Mucosa of rectum (tissue), 2 donors: ENCODE results near the gene PCCA.
"Not testable (repeated sequence)": the region's sequence is repeated elsewhere in the genome, so short reads cannot be mapped to it uniquely, and the experiment has no call there.

ENCODE experiments used
- H3K27ac ChIP-seq, 2 donors: one replicate each; pipeline ENCODE4 v1.7.0; 2013; ENCODE audit warnings: inconsistent platforms in 2 of 2, low read depth in 2 of 2, low read length in 2 of 2
- H3K27me3 ChIP-seq, 2 donors: one replicate each; pipeline ENCODE4 v1.7.0; 2013; ENCODE audit warnings: low read length in 2 of 2; ENCODE audit not compliant: control insufficient read depth in 2 of 2, insufficient read depth in 2 of 2
- H3K36me3 ChIP-seq, 2 donors: one replicate each; pipeline ENCODE4 v1.7.0; 2013; ENCODE audit warnings: low read length in 2 of 2; ENCODE audit not compliant: control insufficient read depth in 2 of 2, insufficient read depth in 2 of 2
- H3K4me1 ChIP-seq, 2 donors: one replicate each; pipeline ENCODE4 v1.7.0; 2013; ENCODE audit warnings: low read length in 2 of 2, mild to moderate bottlenecking in 1 of 2; ENCODE audit not compliant: control insufficient read depth in 2 of 2, insufficient read depth in 2 of 2
- H3K4me3 ChIP-seq, 2 donors: one replicate each; pipeline ENCODE4 v1.7.0; 2013; ENCODE audit warnings: low read length in 2 of 2
- H3K9ac ChIP-seq, 2 donors: one replicate each; pipeline ENCODE4 v1.7.0; 2013; ENCODE audit warnings: low read length in 2 of 2, low read depth in 1 of 2, mild to moderate bottlenecking in 1 of 2
- H3K9me3 ChIP-seq, 2 donors: one replicate each; pipeline ENCODE4 v1.7.0; 2013; ENCODE audit warnings: low read length in 2 of 2; ENCODE audit not compliant: control insufficient read depth in 2 of 2
- donor health status: healthy.
- donor health status: Normal muscosa, but diverticular disease.

Gene PCCA

DNA sequence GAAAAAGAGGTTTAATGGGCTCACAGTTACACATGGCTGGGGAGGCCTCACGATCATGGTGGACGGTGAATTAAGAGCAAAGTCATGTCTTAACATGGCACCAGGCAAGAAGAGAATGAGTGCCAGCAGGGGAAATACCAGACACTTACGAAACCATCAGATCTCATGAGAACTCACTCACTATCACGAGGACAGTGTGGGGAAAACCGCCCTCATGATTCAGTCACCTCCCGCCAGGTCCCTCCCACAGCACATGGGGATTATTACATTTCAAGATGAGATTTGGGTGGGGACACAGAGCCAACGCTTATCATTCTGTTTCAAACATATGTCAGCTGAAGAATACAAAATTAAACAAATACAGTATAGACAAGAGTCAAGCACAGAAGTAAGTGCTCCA, 165.1 kb downstream of the PCCA start:
- Histone ChIP-seq H3K4me3 (no peak overlapping the region), H3K9ac (no peak overlapping the region), H3K9me3 (no peaks in the 10 kb centered on the region), H3K4me1 (no peaks in the 10 kb centered on the region), H3K36me3 (peaks cover 0 to 6% of the 10 kb centered on the region in 2 donors), H3K27ac (no peak overlapping the region), H3K27me3 (no peaks in the 10 kb centered on the region)

DNA sequence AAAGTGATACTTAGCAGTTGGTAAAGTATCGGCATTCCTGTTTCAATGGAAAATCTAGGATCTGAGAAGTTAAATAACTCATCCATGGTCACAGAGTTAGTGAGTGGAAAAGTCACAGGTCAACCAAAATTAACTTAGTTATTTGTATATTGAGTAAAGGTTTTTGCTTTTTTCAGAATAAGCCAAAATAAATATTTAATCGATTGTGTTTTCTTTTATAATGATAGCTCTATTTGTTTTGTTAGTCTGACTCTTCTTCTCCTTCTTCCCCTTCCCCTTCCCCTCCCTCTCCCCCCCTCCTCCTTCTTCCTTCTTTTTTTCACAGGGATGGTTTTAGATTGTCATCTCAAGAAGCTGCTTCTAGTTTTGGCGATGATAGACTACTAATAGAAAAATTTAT, 173.5 kb downstream of the PCCA start:
- no peak overlapping the region for H3K27ac ChIP-seq
- peaks cover 4 to 6% of the 10 kb centered on the region in 2 donors for H3K36me3 ChIP-seq
- H3K9ac ChIP-seq, result no peak overlapping the region
- no peaks in the 10 kb centered on the region for H3K4me1 ChIP-seq
- no peak overlapping the region for H3K4me3 ChIP-seq
- H3K27me3 ChIP-seq, result no peaks in the 10 kb centered on the region
- H3K9me3 ChIP-seq, result no peaks in the 10 kb centered on the region

DNA sequence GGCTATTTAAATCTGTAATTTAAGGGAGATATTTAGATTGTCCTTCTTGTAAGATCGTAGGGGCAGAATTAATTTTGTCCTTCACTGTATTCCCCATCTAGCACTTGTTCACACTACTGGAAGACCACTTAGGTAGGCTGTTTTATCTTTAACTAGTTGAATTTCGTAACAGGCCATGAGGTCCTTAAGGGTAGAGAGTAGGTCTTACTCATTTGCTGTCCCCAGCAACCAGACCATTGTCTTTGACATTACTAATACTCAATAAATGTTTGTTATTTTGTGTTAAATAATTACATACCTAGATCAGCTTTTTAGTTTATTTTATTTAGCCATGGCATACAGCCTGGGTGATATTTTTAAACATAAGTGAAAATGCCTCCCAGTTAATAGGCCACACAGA, 177.1 kb downstream of the PCCA start:
- Histone ChIP-seq H3K27me3 (no peaks in the 10 kb centered on the region), H3K9me3 (no peaks in the 10 kb centered on the region), H3K9ac (no peak overlapping the region), H3K4me3 (no peak overlapping the region), H3K27ac (no peak overlapping the region), H3K4me1 (no peaks in the 10 kb centered on the region), H3K36me3 (peaks cover 0 to 4% of the 10 kb centered on the region in 2 donors)

DNA sequence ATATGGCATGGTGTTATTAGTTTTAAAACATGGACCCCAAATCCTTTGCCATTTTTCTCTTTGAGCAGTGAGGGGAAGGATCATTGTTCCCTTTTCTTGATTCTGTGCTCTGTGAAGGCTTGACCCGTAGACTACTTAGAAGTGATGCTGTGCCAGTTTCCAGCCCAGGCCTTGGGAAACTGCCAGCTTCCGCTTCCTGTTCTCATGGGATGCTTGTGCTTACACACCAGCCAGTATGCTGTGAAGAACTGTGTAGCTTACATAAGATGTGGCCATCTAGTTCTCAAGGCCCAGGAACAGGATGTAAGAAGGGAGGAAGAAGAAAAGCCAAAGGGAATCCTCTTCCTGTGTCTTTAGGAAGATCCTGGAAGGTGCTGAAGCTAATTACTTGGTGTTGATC, 180.9 kb downstream of the PCCA start:
- no peak overlapping the region for H3K9ac ChIP-seq
- H3K9me3 ChIP-seq, result no peaks in the 10 kb centered on the region

DNA sequence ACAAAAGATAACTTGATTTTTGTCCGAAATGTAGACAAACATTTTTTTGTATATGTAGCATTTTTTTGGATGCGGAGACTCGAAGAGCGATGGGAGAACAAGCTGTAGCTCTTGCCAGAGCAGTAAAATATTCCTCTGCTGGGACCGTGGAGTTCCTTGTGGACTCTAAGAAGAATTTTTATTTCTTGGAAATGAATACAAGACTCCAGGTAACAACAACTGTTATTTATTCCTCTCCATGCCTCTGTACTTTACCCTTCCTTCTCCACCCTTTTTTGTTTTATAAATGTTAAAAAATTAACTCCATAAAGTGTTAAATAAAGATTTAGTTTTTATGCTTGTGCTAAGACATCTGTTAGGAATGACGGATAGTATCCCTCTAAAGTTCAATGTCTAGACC, 184.2 kb downstream of the PCCA start:
- Histone ChIP-seq H3K36me3 (peaks cover 0 to 4% of the 10 kb centered on the region in 2 donors), H3K4me3 (no peak overlapping the region), H3K9ac (no peak overlapping the region), H3K4me1 (no peaks in the 10 kb centered on the region), H3K27ac (no peak overlapping the region), H3K9me3 (no peaks in the 10 kb centered on the region), H3K27me3 (no peaks in the 10 kb centered on the region)

More for the DNA sequence above, 180.9 kb downstream of the PCCA start:
- Histone ChIP-seq H3K4me3 (no peak overlapping the region), H3K27me3 (no peaks in the 10 kb centered on the region), H3K36me3 (peaks cover 0 to 8% of the 10 kb centered on the region in 2 donors), H3K27ac (no peak overlapping the region), H3K4me1 (no peaks in the 10 kb centered on the region)

DNA sequence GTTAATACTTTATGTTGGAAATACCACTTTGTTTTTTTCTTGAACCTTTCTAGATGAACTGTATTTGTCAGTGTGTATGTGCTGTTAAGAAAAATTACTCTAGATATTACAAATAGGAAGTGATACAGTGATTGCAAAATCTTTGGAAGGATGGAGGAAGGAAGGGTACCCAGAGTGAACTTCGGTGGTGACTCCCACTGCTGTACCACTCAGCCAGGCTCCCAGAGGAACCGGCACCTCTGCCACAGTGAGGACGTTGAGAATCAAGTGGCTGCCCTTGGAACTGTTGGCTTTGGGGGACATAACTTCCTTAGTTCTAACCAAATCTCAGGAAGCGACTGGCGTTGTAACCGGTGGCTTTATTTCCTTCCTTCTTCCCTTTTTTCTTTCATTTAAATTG, 184.7 kb downstream of the PCCA start:
- Histone ChIP-seq H3K4me3 (no peak overlapping the region), H3K27me3 (no peaks in the 10 kb centered on the region), H3K27ac (no peak overlapping the region), H3K9me3 (no peaks in the 10 kb centered on the region), H3K36me3 (peaks cover 0 to 4% of the 10 kb centered on the region in 2 donors), H3K4me1 (no peaks in the 10 kb centered on the region), H3K9ac (no peak overlapping the region)

DNA sequence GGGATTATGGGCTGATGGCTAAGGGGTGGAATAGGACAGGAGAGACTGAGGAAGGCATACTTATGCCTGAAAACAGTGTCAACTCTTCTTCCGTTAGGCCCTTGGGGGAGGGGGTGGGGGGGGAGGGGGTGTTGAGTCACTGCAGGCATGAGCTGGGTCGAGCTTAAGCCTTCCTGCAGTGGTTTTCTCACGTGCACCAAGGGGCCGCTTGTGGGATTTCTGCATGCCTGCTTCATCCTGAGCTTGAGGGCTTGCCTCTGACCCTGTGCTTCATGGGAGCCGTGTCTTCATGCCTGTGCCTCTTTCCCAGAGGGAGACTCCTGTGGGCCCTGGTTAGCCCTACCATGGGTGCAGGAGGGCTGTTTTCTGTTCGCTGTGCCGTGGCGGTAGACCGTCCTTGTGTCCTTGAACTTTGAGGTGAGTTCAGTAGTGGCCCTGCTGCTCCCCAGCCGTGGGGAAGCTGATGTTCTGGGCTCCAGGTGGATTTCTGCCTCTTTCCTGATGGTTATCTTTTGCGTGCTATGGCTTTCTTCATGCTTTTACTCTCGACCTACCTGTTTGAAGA, 186.1 kb downstream of the PCCA start:
- H3K4me3 ChIP-seq, result no peak overlapping the region
- no peaks in the 10 kb centered on the region for H3K4me1 ChIP-seq
- peaks cover 0 to 8% of the 10 kb centered on the region in 2 donors for H3K36me3 ChIP-seq
- H3K9ac ChIP-seq, result no peak overlapping the region
- no peaks in the 10 kb centered on the region for H3K9me3 ChIP-seq
- no peaks in the 10 kb centered on the region for H3K27me3 ChIP-seq
- no peak overlapping the region for H3K27ac ChIP-seq

DNA sequence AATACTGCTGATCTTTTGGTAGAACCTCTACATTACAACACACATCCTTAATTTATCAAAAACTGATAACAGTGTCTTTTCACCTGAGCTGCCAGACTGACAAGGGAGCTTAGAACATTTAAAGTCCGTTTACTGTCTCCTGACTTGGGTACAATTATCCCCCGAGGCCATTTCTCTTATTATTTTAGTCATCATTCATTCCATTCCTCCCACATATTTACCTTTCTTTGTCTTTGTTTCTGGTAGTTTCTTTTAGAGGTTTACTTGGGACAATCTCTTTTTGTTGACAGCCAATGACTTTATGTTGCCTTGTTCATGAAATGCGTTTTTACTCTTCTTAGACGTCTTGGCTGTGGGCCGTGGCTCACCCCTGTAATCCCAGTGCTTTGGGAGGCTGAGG, 186.9 kb downstream of the PCCA start:
- Histone ChIP-seq H3K9me3 (no peaks in the 10 kb centered on the region), H3K4me1 (no peaks in the 10 kb centered on the region), H3K9ac (no peak overlapping the region), H3K4me3 (no peak overlapping the region), H3K27me3 (no peaks in the 10 kb centered on the region), H3K27ac (no peak overlapping the region), H3K36me3 (peaks cover 3 to 11% of the 10 kb centered on the region in 2 donors)

DNA sequence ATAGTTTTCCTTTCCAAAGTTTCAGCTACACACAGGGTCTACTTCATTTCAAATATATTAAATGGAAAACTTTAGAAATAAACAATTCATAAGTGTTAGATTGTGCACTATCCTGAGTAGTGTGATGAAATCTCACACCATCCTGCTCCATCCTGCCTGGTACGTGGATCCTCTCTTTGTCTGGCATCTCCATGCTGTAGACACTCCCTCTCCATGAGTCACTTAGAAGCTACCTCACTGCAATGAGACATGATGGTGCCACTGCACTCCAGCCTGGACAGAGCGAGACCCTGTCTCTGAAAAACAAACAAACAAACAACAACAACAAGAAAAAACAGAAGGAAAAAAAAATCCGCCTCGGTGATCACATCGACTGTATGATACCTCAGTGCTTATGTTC, 191.8 kb downstream of the PCCA start:
- Histone ChIP-seq H3K4me1 (no peaks in the 10 kb centered on the region), H3K9ac (no peak overlapping the region), H3K9me3 (no peaks in the 10 kb centered on the region), H3K27me3 (no peaks in the 10 kb centered on the region), H3K36me3 (peaks cover 8 to 13% of the 10 kb centered on the region in 2 donors), H3K27ac (no peak overlapping the region), H3K4me3 (no peak overlapping the region)

DNA sequence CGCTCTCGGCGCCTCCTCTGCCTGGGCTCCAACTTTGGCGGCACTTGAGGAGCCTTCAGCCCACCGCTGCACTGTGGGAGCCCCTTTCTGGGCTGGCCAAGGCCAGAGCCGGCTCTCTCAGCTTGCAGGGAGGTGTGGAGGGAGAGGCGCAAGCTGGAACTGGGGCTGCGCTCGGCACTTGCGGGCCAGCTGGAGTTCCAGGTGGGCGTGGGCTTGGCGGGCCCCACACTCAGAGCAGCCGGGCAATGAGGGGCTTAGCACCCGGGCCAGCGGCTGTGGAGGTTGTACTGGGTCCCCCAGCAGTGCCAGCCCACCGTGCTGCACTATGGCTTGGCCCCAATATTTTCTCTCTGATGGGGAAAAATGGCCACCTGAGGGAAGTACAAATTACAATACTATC, 193.4 kb downstream of the PCCA start:
- H3K4me1 ChIP-seq, H3K9ac ChIP-seq, H3K4me3 ChIP-seq, H3K27me3 ChIP-seq, H3K9me3 ChIP-seq, H3K27ac ChIP-seq: not testable (repeated sequence)
- peaks cover 8 to 13% of the 10 kb centered on the region in 2 donors for H3K36me3 ChIP-seq
